Mucosa of stomach (tissue), 1 donor: Measurements from ENCODE around the gene CDC14B.

Source experiments
- H3K27me3 ChIP-seq: one replicate; pipeline ENCODE4 v1.7.0; 2013; ENCODE audit warnings: mild to moderate bottlenecking, low read length; ENCODE audit not compliant: control insufficient read depth, insufficient read depth
- H3K36me3 ChIP-seq: one replicate; pipeline ENCODE4 v1.7.0; 2013; ENCODE audit warnings: low read length; ENCODE audit not compliant: control insufficient read depth, insufficient read depth
- H3K4me1 ChIP-seq: one replicate; pipeline ENCODE4 v1.7.0; 2013; ENCODE audit warnings: mild to moderate bottlenecking, low read length; ENCODE audit not compliant: control insufficient read depth, insufficient read depth
- H3K4me3 ChIP-seq: one replicate; pipeline ENCODE4 v1.7.0; 2013; ENCODE audit warnings: low read length
- H3K9ac ChIP-seq: one replicate; pipeline ENCODE4 v1.7.0; 2013; ENCODE audit warnings: mild to moderate bottlenecking, low read length, moderate library complexity
- H3K9me3 ChIP-seq: one replicate; pipeline ENCODE4 v1.7.0; 2013; ENCODE audit warnings: mild to moderate bottlenecking, low read length, moderate library complexity; ENCODE audit not compliant: control insufficient read depth
- donor health status: Pancreatic carcinoma.

CDC14B gene

GRCh38 chr9:96478829-96479371, 140.7 kb downstream of the CDC14B start:
- Histone ChIP-seq H3K36me3 (no peaks in the 10 kb centered on the region), H3K9me3 (no peaks in the 10 kb centered on the region), H3K4me3 (no peak overlapping the region), H3K4me1 (no peaks in the 10 kb centered on the region), H3K9ac (no peak overlapping the region), H3K27me3 (no peaks in the 10 kb centered on the region)

GRCh38 chr9:96476591-96476990, 143.1 kb downstream of the CDC14B start:
- Histone ChIP-seq H3K36me3 (no peaks in the 10 kb centered on the region), H3K9me3 (no peaks in the 10 kb centered on the region), H3K9ac (no peak overlapping the region), H3K4me3 (no peak overlapping the region), H3K4me1 (no peaks in the 10 kb centered on the region), H3K27me3 (no peaks in the 10 kb centered on the region)

GRCh38 chr9:96476013-96476412, 143.6 kb downstream of the CDC14B start:
- Histone ChIP-seq H3K9me3 (no peaks in the 10 kb centered on the region), H3K27me3 (no peaks in the 10 kb centered on the region), H3K9ac (no peak overlapping the region), H3K36me3 (no peaks in the 10 kb centered on the region), H3K4me1 (no peaks in the 10 kb centered on the region), H3K4me3 (no peak overlapping the region)

GRCh38 chr9:96467784-96468183, 151.9 kb downstream of the CDC14B start:
- no peaks in the 10 kb centered on the region for H3K9me3 ChIP-seq
- no peaks in the 10 kb centered on the region for H3K27me3 ChIP-seq
- no peaks in the 10 kb centered on the region for H3K36me3 ChIP-seq
- H3K4me1 ChIP-seq, result no peaks in the 10 kb centered on the region
- no peak overlapping the region for H3K9ac ChIP-seq
- no peak overlapping the region for H3K4me3 ChIP-seq

GRCh38 chr9:96464426-96464825, 155.2 kb downstream of the CDC14B start:
- peaks cover 3% of the 10 kb centered on the region for H3K36me3 ChIP-seq
- H3K4me1 ChIP-seq, result no peaks in the 10 kb centered on the region
- H3K27me3 ChIP-seq, result no peaks in the 10 kb centered on the region
- no peak overlapping the region for H3K4me3 ChIP-seq
- no peak overlapping the region for H3K9ac ChIP-seq
- H3K9me3 ChIP-seq, result no peaks in the 10 kb centered on the region

GRCh38 chr9:96462541-96462940, 157.1 kb downstream of the CDC14B start:
- Histone ChIP-seq H3K9ac (no peak overlapping the region), H3K4me1 (no peaks in the 10 kb centered on the region), H3K36me3 (peaks cover 3% of the 10 kb centered on the region), H3K4me3 (no peak overlapping the region), H3K27me3 (no peaks in the 10 kb centered on the region), H3K9me3 (no peaks in the 10 kb centered on the region)

GRCh38 chr9:96461336-96461735, 158.3 kb downstream of the CDC14B start:
- Histone ChIP-seq H3K9me3 (no peaks in the 10 kb centered on the region), H3K4me3 (no peak overlapping the region), H3K4me1 (no peaks in the 10 kb centered on the region), H3K36me3 (peaks cover 3% of the 10 kb centered on the region), H3K9ac (no peak overlapping the region), H3K27me3 (no peaks in the 10 kb centered on the region)

GRCh38 chr9:96460882-96461281, 158.8 kb downstream of the CDC14B start:
- Histone ChIP-seq H3K27me3 (no peaks in the 10 kb centered on the region), H3K4me3 (no peak overlapping the region), H3K9ac (no peak overlapping the region), H3K4me1 (no peaks in the 10 kb centered on the region), H3K36me3 (peaks cover 3% of the 10 kb centered on the region), H3K9me3 (no peaks in the 10 kb centered on the region)

GRCh38 chr9:96460470-96460869, 159.2 kb downstream of the CDC14B start:
- no peaks in the 10 kb centered on the region for H3K9me3 ChIP-seq
- H3K4me1 ChIP-seq, result no peaks in the 10 kb centered on the region
- no peaks in the 10 kb centered on the region for H3K27me3 ChIP-seq
- no peak overlapping the region for H3K9ac ChIP-seq
- H3K36me3 ChIP-seq, result peaks cover 3% of the 10 kb centered on the region
- no peak overlapping the region for H3K4me3 ChIP-seq

GRCh38 chr9:96459268-96460007, 160.2 kb downstream of the CDC14B start:
- Histone ChIP-seq H3K4me1 (no peaks in the 10 kb centered on the region), H3K9ac (no peak overlapping the region), H3K36me3 (peaks cover 3% of the 10 kb centered on the region), H3K9me3 (no peaks in the 10 kb centered on the region), H3K4me3 (no peak overlapping the region), H3K27me3 (no peaks in the 10 kb centered on the region)

- H3K9ac ChIP-seq, result no peak overlapping the region
- no peaks in the 10 kb centered on the region for H3K4me1 ChIP-seq
- no peaks in the 10 kb centered on the region for H3K27me3 ChIP-seq
These were observed 161.4 kb downstream of the CDC14B start for GRCh38 chr9:96458226-96458625.

GRCh38 chr9:96457266-96457665, 162.4 kb downstream of the CDC14B start:
- no peaks in the 10 kb centered on the region for H3K27me3 ChIP-seq
- H3K36me3 ChIP-seq, result peaks cover 3% of the 10 kb centered on the region
- no peaks in the 10 kb centered on the region for H3K4me1 ChIP-seq
- no peak overlapping the region for H3K4me3 ChIP-seq
- H3K9me3 ChIP-seq, result no peaks in the 10 kb centered on the region
- H3K9ac ChIP-seq, result no peak overlapping the region

More at GRCh38 chr9:96458226-96458625, 161.4 kb downstream of the CDC14B start:
- H3K36me3 ChIP-seq, result peaks cover 3% of the 10 kb centered on the region
- no peak overlapping the region for H3K4me3 ChIP-seq
- no peaks in the 10 kb centered on the region for H3K9me3 ChIP-seq
